K562 (cell line): ENCODE measurements around the gene CSTA. TPM values are rescaled to one million over a fixed set of nuclear protein-coding genes. Genes with fewer than 3 reads are reported as not detected.

Experiments used
- ATF7 ChIP-seq: fragments of 450-650 bp; IDR thresholded peaks from 2 replicates; pipeline ENCODE4 v1.7.1; 2014; ENCODE audit warnings: mild to moderate bottlenecking, moderate library complexity
- ESRRA ChIP-seq: fragments of 450-650 bp; IDR thresholded peaks from 2 replicates; pipeline ENCODE4 v1.6.1; 2014; ENCODE audit warnings: low read depth, mild to moderate bottlenecking, moderate library complexity, borderline replicate concordance
- JUNB ChIP-seq: fragments of 450-650 bp; formaldehyde crosslinking; conservative IDR thresholded peaks from 2 replicates; pipeline ENCODE4 v1.4.0; 2020; ENCODE audit warnings: mild to moderate bottlenecking
- MGA ChIP-seq: fragments of 450-650 bp; IDR thresholded peaks from 2 replicates; pipeline ENCODE4 v1.6.1; 2016; ENCODE audit warnings: mild to moderate bottlenecking, moderate library complexity
- NCOA6 ChIP-seq: fragments of 450-650 bp; IDR thresholded peaks from 2 replicates; pipeline ENCODE4 v1.6.1; 2017; ENCODE audit warnings: mild to moderate bottlenecking
- SMAD3 ChIP-seq: fragments of 450-650 bp; formaldehyde crosslinking; conservative IDR thresholded peaks from 2 replicates; pipeline ENCODE4 v1.4.0; 2020; ENCODE audit warnings: mild to moderate bottlenecking
- SUPT5H ChIP-seq: fragments of 450-650 bp; IDR thresholded peaks from 2 replicates; pipeline ENCODE4 v1.6.1; 2016
- ZBTB7A ChIP-seq: IDR thresholded peaks from 2 replicates; pipeline ENCODE4 v1.6.1; 2011; ENCODE audit warnings: low read depth, mild to moderate bottlenecking, low read length, moderate library complexity, borderline replicate concordance; ENCODE audit not compliant: control insufficient read depth
- ZNF76 ChIP-seq: fragments of 250-450 bp; sonication (Bioruptor Pico); IDR thresholded peaks from 2 replicates; pipeline ENCODE4 v1.4.0; 2020; ENCODE audit warnings: mild to moderate bottlenecking, moderate library complexity, borderline replicate concordance
- polyA plus RNA-seq, 8 experiments: library from polyadenylated mRNA; depleted of rRNA in 4 of 8; stranded (reverse) in 5 of 8; unstranded in 3 of 8; fragments of >200 nt; fragmentation: Nextera tagmentation in 2 of 8; fragmentation: Illumina TruSeq in 1 of 8; extraction: Ambion mirVana in 2 of 8; extraction: Trizol in 1 of 8; gene quantifications; 2 replicates each; pipeline versions ENCODE4 v1.2.1 to v1.2.3, GENCODE V29; 2011 to 2014; ENCODE audit warnings: inconsistent platforms in 1 of 8, missing spikeins in 1 of 8
- total RNA-seq, 7 experiments: library from RNA; depleted of rRNA in 6 of 7; stranded (reverse); fragments of >200 nt in 6 of 7; fragmentation: Illumina TruSeq in 2 of 7; extraction: Trizol in 2 of 7; gene quantifications; 2 replicates each; pipeline versions ENCODE4 v1.2.1 to v1.2.3, GENCODE V29; 2011 to 2021; ENCODE audit warnings: low replicate concordance in 1 of 7
- TF ChIP-seq, protein P1 (sequence below), 3 experiments: IDR thresholded peaks in 2 of 3; conservative IDR thresholded peaks in 1 of 3; 2 replicates each; pipeline ENCODE4 v1.5.1; 2011 to 2012; ENCODE audit warnings: low read length in 3 of 3, mild to moderate bottlenecking in 3 of 3, control low read depth in 2 of 3, improper control_type of control experiment in 1 of 3, inconsistent platforms in 1 of 3, low read depth in 1 of 3, mixed read lengths in 1 of 3, moderate library complexity in 1 of 3; ENCODE audit not compliant: insufficient read depth in 2 of 3
- TF ChIP-seq, protein P2 (sequence below): fragments of 250-450 bp; sonication (Bioruptor Pico); IDR thresholded peaks from 2 replicates; pipeline ENCODE4 v1.4.0; 2020; ENCODE audit warnings: mild to moderate bottlenecking

Gene CSTA
- total and polyA plus RNA-seq, 9 of the 15 experiments (the other 6 are each of a cell fraction or from before 2014, with no cell fraction given): 0.11 to 3.1 (median 1.1) TPM

- TF ChIP-seq MGA: 0 out of 2 replicates have a peak, but pooled peaks have one; percentile 15
- TF ChIP-seq, protein P1, sequence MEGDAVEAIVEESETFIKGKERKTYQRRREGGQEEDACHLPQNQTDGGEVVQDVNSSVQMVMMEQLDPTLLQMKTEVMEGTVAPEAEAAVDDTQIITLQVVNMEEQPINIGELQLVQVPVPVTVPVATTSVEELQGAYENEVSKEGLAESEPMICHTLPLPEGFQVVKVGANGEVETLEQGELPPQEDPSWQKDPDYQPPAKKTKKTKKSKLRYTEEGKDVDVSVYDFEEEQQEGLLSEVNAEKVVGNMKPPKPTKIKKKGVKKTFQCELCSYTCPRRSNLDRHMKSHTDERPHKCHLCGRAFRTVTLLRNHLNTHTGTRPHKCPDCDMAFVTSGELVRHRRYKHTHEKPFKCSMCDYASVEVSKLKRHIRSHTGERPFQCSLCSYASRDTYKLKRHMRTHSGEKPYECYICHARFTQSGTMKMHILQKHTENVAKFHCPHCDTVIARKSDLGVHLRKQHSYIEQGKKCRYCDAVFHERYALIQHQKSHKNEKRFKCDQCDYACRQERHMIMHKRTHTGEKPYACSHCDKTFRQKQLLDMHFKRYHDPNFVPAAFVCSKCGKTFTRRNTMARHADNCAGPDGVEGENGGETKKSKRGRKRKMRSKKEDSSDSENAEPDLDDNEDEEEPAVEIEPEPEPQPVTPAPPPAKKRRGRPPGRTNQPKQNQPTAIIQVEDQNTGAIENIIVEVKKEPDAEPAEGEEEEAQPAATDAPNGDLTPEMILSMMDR (IDR thresholded peaks at IDR 0.05 in 2 of 3, conservative IDR thresholded peaks at IDR 0.05 in 1 of 3; ENCODE audit: insufficient read depth in 2 of 3, low read depth in 1 of 3, low read length in 3 of 3): peak; percentile 62 to 82 (median 65)
- no peak for TF ChIP-seq ZNF76 (CRISPR knock-in tag)
- TF ChIP-seq, protein P2, sequence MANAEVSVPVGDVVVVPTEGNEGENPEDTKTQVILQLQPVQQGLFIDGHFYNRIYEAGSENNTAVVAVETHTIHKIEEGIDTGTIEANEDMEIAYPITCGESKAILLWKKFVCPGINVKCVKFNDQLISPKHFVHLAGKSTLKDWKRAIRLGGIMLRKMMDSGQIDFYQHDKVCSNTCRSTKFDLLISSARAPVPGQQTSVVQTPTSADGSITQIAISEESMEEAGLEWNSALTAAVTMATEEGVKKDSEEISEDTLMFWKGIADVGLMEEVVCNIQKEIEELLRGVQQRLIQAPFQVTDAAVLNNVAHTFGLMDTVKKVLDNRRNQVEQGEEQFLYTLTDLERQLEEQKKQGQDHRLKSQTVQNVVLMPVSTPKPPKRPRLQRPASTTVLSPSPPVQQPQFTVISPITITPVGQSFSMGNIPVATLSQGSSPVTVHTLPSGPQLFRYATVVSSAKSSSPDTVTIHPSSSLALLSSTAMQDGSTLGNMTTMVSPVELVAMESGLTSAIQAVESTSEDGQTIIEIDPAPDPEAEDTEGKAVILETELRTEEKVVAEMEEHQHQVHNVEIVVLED: peak; percentile 95
- no peak for TF ChIP-seq SMAD3 (CRISPR knock-in tag)
- TF ChIP-seq ESRRA: peak; percentile 95
- peak; percentile 70; the same call in 1 of the 2 replicates for TF ChIP-seq ATF7
- TF ChIP-seq ZBTB7A: peak; percentile 80; the same call in 1 of the 2 replicates
- no peak for TF ChIP-seq JUNB (CRISPR knock-in tag)
- peak; percentile 44; the same call in 1 of the 2 replicates for TF ChIP-seq NCOA6
- peak; percentile 70 for TF ChIP-seq SUPT5H
These were observed 59.0 kb downstream of the CSTA start, which contains the start of gene FAM162A (continued) for GRCh38 chr3:122383771-122384697.
